Vagina (tissue), 2 donors: ENCODE measurements around the gene SPNS3.

Source experiments
- POLR2A ChIP-seq, 2 donors: fragments of 450-650 bp; IDR thresholded peaks; one replicate each; pipeline ENCODE4 v1.6.1; 2017; ENCODE audit warnings: antibody characterized with exemption in 2 of 2, mild to moderate bottlenecking in 2 of 2, moderate library complexity in 2 of 2
- TF ChIP-seq, protein P1 (sequence below), 3 experiments: fragments of 450-650 bp in 2 of 3; fragments of 200-600 bp in 1 of 3; sonication (generic) in 1 of 3; IDR thresholded peaks; one replicate each; pipeline ENCODE4 v1.5.1; 2017 to 2019; ENCODE audit warnings: antibody characterized with exemption in 3 of 3, mild to moderate bottlenecking in 2 of 3, moderate library complexity in 2 of 3

DNA sequence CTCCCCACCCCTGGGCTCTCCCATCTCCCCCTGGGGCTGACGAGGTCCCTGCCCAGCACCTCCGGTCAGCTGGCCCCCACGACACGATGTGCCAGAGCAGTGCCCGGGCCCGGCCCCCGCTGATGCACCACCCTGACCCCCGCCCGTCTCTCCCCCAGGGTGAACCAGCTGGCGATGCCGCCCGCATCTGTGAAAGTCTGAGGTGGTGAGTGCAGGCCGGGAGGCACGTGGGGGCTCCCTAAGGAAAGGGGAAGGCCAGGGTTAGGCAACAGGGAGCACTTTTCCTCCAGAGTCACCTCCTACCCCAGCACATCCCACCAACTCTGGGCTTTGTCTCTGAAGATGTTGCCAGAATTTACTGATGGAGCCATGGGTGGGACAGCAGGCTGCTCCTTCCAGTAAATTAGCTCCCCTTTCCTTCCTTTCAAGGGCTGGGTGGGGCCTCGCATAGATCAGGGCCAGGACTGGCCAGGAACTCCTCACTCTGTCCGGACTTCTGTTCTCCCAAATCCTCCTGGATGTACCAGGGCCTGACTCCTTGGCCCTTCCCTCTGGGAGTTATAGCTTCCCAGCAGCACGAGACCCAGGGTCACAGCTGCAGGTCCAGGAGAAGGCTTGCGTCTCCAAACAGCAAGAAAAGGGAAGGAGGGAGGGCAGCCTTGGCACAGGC is 103.1 kb downstream of the SPNS3 start:
- TF ChIP-seq, protein P1, sequence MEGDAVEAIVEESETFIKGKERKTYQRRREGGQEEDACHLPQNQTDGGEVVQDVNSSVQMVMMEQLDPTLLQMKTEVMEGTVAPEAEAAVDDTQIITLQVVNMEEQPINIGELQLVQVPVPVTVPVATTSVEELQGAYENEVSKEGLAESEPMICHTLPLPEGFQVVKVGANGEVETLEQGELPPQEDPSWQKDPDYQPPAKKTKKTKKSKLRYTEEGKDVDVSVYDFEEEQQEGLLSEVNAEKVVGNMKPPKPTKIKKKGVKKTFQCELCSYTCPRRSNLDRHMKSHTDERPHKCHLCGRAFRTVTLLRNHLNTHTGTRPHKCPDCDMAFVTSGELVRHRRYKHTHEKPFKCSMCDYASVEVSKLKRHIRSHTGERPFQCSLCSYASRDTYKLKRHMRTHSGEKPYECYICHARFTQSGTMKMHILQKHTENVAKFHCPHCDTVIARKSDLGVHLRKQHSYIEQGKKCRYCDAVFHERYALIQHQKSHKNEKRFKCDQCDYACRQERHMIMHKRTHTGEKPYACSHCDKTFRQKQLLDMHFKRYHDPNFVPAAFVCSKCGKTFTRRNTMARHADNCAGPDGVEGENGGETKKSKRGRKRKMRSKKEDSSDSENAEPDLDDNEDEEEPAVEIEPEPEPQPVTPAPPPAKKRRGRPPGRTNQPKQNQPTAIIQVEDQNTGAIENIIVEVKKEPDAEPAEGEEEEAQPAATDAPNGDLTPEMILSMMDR (IDR thresholded peaks at IDR 0.05): no peak
- TF ChIP-seq POLR2A (IDR thresholded peaks at IDR 0.05): no peak
